Spleen (tissue), 7 donors: ENCODE measurements around the gene IL1R2.

Experiments used
- POLR2A ChIP-seq, 3 donors: fragments of 450-650 bp; IDR thresholded peaks; one replicate each; pipeline ENCODE4 v1.5.1; 2017; ENCODE audit warnings: antibody characterized with exemption in 3 of 3, mild to moderate bottlenecking in 1 of 3
- TF ChIP-seq, protein P1 (sequence below), 11 experiments: fragments of 200-600 bp in 7 of 11; fragments of 450-650 bp in 4 of 11; sonication (generic) in 4 of 11; IDR thresholded peaks in 8 of 11; conservative IDR thresholded peaks in 3 of 11; 1 replicate in 7 of 11; 2 replicates in 4 of 11; pipeline versions ENCODE4 v1.4.0 to v1.8.0; 2016 to 2021; ENCODE audit warnings: antibody characterized with exemption in 11 of 11, inconsistent platforms in 4 of 11, mild to moderate bottlenecking in 1 of 11
- donor health status: DM: no; HTN: no; CAD: no; lungs with moderate emphysema.
- donor health status: DM: no; HTN: no; CAD: no.
- donor health status: DM: no; HTN: no; CAD: no.

DNA sequence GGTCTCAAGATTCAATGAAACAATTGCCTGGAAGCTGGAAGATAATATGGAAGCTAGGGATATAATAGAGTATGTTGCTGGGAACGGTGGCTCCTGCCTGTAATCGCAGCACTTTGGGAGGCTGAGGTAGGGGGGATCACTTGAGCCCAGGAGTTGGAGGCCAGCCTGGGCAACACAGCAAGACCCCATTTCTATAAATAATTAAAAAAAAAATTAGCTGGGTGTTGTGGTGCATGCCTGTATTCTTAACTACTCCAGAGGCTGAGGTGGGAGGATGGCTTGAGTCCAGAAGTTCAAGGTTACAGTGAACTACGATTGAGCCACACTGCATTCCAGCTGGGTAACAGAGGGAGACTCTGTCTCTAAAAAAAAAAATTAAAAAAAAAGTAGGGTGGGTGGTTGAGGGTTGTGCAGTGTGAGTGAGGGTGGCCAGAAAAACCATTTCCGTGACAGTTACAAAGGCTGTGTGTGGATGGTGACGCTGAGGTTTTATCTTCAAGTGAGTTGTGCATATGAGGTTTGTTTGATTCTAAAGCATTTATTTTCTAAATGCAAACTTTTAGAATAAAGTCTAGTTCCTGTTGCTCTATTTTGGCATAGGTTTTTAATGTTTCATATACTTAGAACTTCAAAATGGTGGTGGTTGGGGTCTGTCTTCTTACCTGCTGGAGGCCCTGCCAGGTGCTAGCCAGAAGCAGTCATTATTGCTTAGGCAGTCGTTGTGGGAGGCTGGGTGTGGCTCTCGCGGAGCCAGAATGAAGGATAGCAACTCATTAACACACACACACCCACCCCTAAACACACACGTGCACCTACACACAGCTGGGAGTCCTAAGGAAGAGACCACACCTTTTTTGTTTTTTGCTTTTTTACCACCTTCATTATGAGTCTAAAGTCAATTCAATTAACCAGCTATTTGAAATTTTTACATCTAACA is 4.7 kb upstream of the IL1R2 start:
- TF ChIP-seq, protein P1, sequence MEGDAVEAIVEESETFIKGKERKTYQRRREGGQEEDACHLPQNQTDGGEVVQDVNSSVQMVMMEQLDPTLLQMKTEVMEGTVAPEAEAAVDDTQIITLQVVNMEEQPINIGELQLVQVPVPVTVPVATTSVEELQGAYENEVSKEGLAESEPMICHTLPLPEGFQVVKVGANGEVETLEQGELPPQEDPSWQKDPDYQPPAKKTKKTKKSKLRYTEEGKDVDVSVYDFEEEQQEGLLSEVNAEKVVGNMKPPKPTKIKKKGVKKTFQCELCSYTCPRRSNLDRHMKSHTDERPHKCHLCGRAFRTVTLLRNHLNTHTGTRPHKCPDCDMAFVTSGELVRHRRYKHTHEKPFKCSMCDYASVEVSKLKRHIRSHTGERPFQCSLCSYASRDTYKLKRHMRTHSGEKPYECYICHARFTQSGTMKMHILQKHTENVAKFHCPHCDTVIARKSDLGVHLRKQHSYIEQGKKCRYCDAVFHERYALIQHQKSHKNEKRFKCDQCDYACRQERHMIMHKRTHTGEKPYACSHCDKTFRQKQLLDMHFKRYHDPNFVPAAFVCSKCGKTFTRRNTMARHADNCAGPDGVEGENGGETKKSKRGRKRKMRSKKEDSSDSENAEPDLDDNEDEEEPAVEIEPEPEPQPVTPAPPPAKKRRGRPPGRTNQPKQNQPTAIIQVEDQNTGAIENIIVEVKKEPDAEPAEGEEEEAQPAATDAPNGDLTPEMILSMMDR (IDR thresholded peaks at IDR 0.05 in 8 of 11, conservative IDR thresholded peaks at IDR 0.05 in 3 of 11), result no peak
- TF ChIP-seq POLR2A (IDR thresholded peaks at IDR 0.05), result no peak
